Colonic mucosa (tissue), 4 donors: ENCODE measurements around the gene MEIKIN. TPM values are rescaled to one million over a fixed set of nuclear protein-coding genes. Genes with fewer than 3 reads are reported as not detected.

Source experiments
- DNase-seq: peaks from one replicate; pipeline ENCODE4 v3.0.0-alpha.2; 2020
- H3K27ac ChIP-seq: fragments of 200-600 bp; one replicate; pipeline ENCODE4 v1.8.0; 2021
- H3K27me3 ChIP-seq: fragments of 200-600 bp; one replicate; pipeline ENCODE4 v1.8.0; 2021
- H3K36me3 ChIP-seq: fragments of 200-600 bp; one replicate; pipeline ENCODE4 v1.8.0; 2021
- H3K4me1 ChIP-seq: fragments of 200-600 bp; one replicate; pipeline ENCODE4 v1.8.0; 2021; ENCODE audit warnings: mild to moderate bottlenecking
- H3K4me3 ChIP-seq: fragments of 200-600 bp; one replicate; pipeline ENCODE4 v1.8.0; 2021
- H3K9ac ChIP-seq, 2 donors: one replicate each; pipeline ENCODE4 v1.7.0; 2013; ENCODE audit warnings: control low read depth in 2 of 2, low read depth in 2 of 2, low read length in 2 of 2
- H3K9me3 ChIP-seq: fragments of 200-600 bp; one replicate; pipeline ENCODE4 v1.8.0; 2021
- CTCF ChIP-seq: fragments of 200-600 bp; IDR thresholded peaks from one replicate; pipeline ENCODE4 v1.8.0; 2022; ENCODE audit warnings: antibody characterized with exemption, mild to moderate bottlenecking
- intact Hi-C: fragments of 100-400 bp; cut with DNase I; formaldehyde crosslinking; loops from one replicate; pipeline ENCODE4 v1.14.1; 2022
- total RNA-seq, 2 donors: library from RNA; stranded (reverse); fragmentation: NEBNext Ultra II Directional in 1 of 2; extraction: Animal tissue kit (Norgen Biotek cat#: 25700) in 1 of 2; gene quantifications; one replicate each; pipeline ENCODE4 v1.2.1, GENCODE V29; 2021
- donor health status: healthy.
- donor health status: DM: no; HTN: no; CAD: no.
- donor health status: DM: no; HTN: no; CAD: no.

MEIKIN gene
- total RNA-seq, 2 donors from 2014 or later: not detected

- Histone ChIP-seq H3K9me3 (no peaks in the 10 kb centered on the region), H3K36me3 (no peaks in the 10 kb centered on the region), H3K27me3 (no peaks in the 10 kb centered on the region), H3K4me3 (no peak overlapping the region), H3K9ac (no peak overlapping the region), H3K27ac (no peak overlapping the region), H3K4me1 (no peaks in the 10 kb centered on the region)
- TF ChIP-seq CTCF: no peak
- DNase-seq: no peak
- intact Hi-C loops: no loop called here
Measured at GRCh38 chr5:131973089-131973712, 27.7 kb upstream of the MEIKIN start.

- TF ChIP-seq CTCF: no peak
- no peaks in the 10 kb centered on the region for H3K4me1 ChIP-seq
- no peak for DNase-seq
- no peak overlapping the region for H3K27ac ChIP-seq
- no peaks in the 10 kb centered on the region for H3K9me3 ChIP-seq
- H3K27me3 ChIP-seq: no peaks in the 10 kb centered on the region
- intact Hi-C loops: no loop called here
- no peaks in the 10 kb centered on the region for H3K36me3 ChIP-seq
- H3K4me3 ChIP-seq: no peak overlapping the region
- H3K9ac ChIP-seq: no peak overlapping the region
Measured at GRCh38 chr5:131968396-131968954, 23.0 kb upstream of the MEIKIN start.

DNA sequence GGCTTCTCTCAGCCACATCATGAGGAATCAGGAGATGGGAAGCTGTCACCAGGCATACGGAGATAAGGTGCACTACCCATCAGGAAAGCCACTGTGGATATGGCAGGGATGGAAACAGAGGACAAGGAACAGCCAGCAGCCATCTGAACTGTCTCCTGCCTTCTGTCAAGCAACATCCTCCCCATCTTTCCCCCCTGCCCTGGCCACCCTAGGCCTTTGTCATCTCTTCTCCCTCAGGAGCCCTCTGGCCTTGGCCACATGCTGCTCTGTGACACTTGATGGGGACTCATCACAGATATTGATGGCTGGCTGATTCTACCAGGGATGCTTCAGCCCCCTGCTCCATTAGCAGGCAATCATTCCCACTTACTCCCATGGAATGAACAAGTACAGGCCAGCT lies 21.1 kb upstream of the MEIKIN start:
- intact Hi-C loops: no loop called here
- H3K4me1 ChIP-seq: no peaks in the 10 kb centered on the region
- TF ChIP-seq CTCF: no peak
- H3K27me3 ChIP-seq: no peaks in the 10 kb centered on the region
- H3K27ac ChIP-seq: no peak overlapping the region
- no peaks in the 10 kb centered on the region for H3K9me3 ChIP-seq
- no peak overlapping the region for H3K9ac ChIP-seq
- no peaks in the 10 kb centered on the region for H3K36me3 ChIP-seq
- H3K4me3 ChIP-seq: no peak overlapping the region
- no peak for DNase-seq

- Histone ChIP-seq H3K9me3 (no peaks in the 10 kb centered on the region), H3K4me3 (no peak overlapping the region), H3K36me3 (no peaks in the 10 kb centered on the region), H3K27ac (no peak overlapping the region), H3K27me3 (no peaks in the 10 kb centered on the region), H3K9ac (no peak overlapping the region), H3K4me1 (no peaks in the 10 kb centered on the region)
- intact Hi-C loops: no loop called here
- no peak for DNase-seq
- no peak for TF ChIP-seq CTCF
Measured at GRCh38 chr5:131965826-131966415, 20.5 kb upstream of the MEIKIN start.

DNA sequence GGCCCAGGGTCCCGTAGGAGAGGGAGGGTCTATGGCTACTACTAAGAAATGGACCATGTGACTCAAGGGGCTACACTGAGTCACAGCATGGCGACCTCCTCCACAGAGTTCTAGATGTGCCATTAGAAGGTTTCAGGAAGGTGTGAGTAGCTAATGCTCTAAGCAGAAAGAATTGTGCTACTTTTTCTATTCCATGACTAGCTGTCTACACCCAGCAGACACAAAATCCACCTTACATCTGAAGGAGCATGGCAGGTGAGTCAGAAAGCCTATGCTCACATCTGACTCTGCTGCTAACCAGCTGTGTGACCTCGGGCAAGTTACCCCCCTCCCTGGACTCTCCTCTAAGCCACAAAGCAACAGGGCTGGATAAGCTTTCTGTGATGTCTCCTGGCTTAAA lies 14.4 kb upstream of the MEIKIN start:
- no peaks in the 10 kb centered on the region for H3K36me3 ChIP-seq
- no peaks in the 10 kb centered on the region for H3K4me1 ChIP-seq
- DNase-seq: no peak
- no peak for TF ChIP-seq CTCF
- H3K27me3 ChIP-seq: no peaks in the 10 kb centered on the region
- no peak overlapping the region for H3K9ac ChIP-seq
- H3K9me3 ChIP-seq: no peaks in the 10 kb centered on the region
- intact Hi-C loops: no loop called here
- no peak overlapping the region for H3K4me3 ChIP-seq
- no peak overlapping the region for H3K27ac ChIP-seq
